DLD1 (cell line): ENCODE data around the gene PCDHB16.
"Not testable (repeated sequence)": the region's sequence is repeated elsewhere in the genome, so short reads cannot be mapped to it uniquely, and the experiment has no call there.

ENCODE experiments used
- in situ Hi-C: cut with HindIII; loops from 2 replicates; pipeline ENCODE4 v1.10.0; 2017; ENCODE audit warnings: low sequenced_read_pairs

Gene PCDHB16

DNA sequence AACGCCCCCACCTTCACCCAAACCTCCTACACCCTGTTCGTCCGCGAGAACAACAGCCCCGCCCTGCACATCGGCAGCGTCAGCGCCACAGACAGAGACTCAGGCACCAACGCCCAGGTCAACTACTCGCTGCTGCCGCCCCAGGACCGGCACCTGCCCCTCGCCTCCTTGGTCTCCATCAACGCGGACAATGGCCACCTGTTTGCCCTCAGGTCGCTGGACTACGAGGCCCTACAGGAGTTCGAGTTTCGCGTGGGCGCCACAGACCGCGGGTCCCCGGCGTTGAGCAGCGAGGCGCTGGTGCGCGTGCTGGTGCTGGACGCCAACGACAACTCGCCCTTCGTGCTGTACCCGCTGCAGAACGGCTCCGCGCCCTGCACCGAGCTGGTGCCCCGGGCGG, 42.7 kb downstream of the PCDHB16 start:
- in situ Hi-C loops: not testable (repeated sequence)

DNA sequence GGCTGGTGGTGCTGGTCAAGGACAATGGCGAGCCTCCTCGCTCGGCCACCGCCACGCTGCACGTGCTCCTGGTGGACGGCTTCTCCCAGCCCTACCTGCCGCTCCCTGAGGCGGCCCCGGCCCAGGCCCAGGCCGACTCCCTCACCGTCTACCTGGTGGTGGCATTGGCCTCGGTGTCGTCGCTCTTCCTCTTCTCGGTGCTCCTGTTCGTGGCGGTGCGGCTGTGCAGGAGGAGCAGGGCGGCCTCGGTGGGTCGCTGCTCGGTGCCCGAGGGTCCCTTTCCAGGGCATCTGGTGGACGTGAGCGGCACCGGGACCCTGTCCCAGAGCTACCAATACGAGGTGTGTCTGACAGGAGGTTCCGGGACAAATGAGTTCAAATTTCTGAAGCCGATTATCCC, 43.2 kb downstream of the PCDHB16 start:
- in situ Hi-C loops: not testable (repeated sequence)

DNA sequence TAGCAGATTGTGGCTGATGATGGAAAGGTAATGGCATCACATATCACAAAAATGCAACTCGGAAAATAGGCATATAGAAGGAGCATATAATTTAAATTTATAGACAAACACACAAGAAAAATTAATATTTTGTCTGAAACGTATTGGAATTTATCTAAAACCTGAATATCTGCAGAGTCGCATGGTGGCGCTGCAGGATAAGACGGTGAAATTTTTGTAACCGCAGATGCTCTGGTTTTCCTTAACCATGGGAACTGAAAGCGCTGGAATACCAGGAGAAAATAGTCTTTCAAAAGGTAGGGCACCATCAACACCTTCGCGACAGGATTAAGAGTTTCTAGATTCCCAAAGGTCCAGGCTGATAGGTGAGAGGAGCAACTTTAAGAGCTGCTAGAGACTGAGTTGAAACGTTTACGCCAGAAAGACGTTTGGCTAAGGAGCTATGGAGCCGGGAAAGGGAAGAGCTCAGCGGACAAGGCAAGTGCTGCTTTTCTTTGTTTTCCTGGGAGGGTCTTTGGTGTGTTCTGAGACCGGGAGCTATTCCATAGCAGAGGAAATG, 52.0 kb downstream of the PCDHB16 start:
- in situ Hi-C loops: no loop called here
